C4-2B (cell line): Measurements from ENCODE around the gene CD93.

ENCODE experiments used
- CTCF ChIP-seq: fragments of 450-650 bp; conservative IDR thresholded peaks from 2 replicates; pipeline ENCODE4 v1.5.1; 2017; ENCODE audit warnings: mild to moderate bottlenecking
- ZFX ChIP-seq: fragments of 450-650 bp; IDR thresholded peaks from 2 replicates; pipeline ENCODE4 v1.6.1; 2017

- TF ChIP-seq CTCF, result peak; percentile 60
- TF ChIP-seq ZFX, result no peak
Observed at GRCh38 chr20:23079016-23079351, 7.1 kb downstream of the CD93 start.
